Neural progenitor cell (in vitro differentiated cells): Measurements from ENCODE around the gene HTT.

Experiments used
- CTCF ChIP-seq: fragments of 200-600 bp; sonication (generic); IDR thresholded peaks from 2 replicates; pipeline ENCODE4 v1.5.1; 2017; ENCODE audit warnings: antibody characterized with exemption, mild to moderate bottlenecking
- EZH2 ChIP-seq: fragments of 200-600 bp; sonication (generic); IDR thresholded peaks from 2 replicates; pipeline ENCODE4 v1.6.1; 2017; ENCODE audit warnings: antibody characterized with exemption, mild to moderate bottlenecking, moderate library complexity
- EZH2phosphoT487 ChIP-seq: fragments of 200-600 bp; sonication (generic); IDR thresholded peaks from 2 replicates; pipeline ENCODE4 v1.6.1; 2017; ENCODE audit warnings: antibody characterized with exemption

DNA sequence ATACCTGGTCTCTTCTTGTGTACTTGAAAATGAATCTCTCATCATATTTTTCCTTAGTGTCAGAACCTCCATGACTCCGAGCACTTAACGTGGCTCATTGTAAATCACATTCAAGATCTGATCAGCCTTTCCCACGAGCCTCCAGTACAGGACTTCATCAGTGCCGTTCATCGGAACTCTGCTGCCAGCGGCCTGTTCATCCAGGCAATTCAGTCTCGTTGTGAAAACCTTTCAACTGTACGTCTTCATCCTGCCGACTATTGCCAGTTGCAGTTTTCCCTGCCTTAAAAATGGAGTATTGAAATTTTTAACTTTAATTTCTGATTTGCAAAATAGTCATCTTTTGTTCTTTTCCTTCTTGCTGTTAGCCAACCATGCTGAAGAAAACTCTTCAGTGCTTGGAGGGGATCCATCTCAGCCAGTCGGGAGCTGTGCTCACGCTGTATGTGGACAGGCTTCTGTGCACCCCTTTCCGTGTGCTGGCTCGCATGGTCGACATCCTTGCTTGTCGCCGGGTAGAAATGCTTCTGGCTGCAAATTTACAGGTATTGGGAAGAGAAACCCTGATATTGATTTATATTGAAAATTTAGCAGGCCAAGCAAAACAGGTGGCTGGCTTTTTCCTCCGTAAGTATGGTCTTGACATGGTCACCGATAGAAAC, 132.1 kb downstream of the HTT start:
- TF ChIP-seq CTCF (no peak), EZH2 (no peak), EZH2phosphoT487 (no peak)
